H1 (cell line): ENCODE results near the gene HMGCS2. TPM values are rescaled to one million over a fixed set of nuclear protein-coding genes. Genes with fewer than 3 reads are reported as not detected.

Source experiments
- GABPA ChIP-seq: IDR thresholded peaks from 2 replicates; pipeline ENCODE4 v1.6.1; 2011; ENCODE audit warnings: mild to moderate bottlenecking, low read length, moderate library complexity, borderline replicate concordance; ENCODE audit not compliant: insufficient read depth
- polyA plus RNA-seq, 7 experiments: library from polyadenylated mRNA; depleted of rRNA in 3 of 7; stranded (reverse) in 5 of 7; unstranded in 2 of 7; fragments of >200 nt in 5 of 7; fragments of 200-250 nt in 2 of 7; gene quantifications; 1 replicate in 5 of 7; 2 replicates in 1 of 7; 4 replicates in 1 of 7; pipeline versions ENCODE4 v1.2.1 to v1.2.3, GENCODE V29; 2011 to 2013; ENCODE audit warnings: missing spikeins in 2 of 7, mixed read lengths in 2 of 7
- total RNA-seq: library from RNA; stranded (reverse); fragmentation: NEBNext Ultra II Directional; extraction: Animal tissue kit (Norgen Biotek cat#: 25700); gene quantifications from 2 replicates; pipeline ENCODE4 v1.2.1, GENCODE V29; 2021
- TF ChIP-seq, protein P1 (sequence below): IDR thresholded peaks from 2 replicates; pipeline ENCODE4 v1.6.1; 2011; ENCODE audit warnings: low read length, improper control_type of control experiment

HMGCS2 gene
- total and polyA plus RNA-seq, 2 of the 8 experiments (the other 6 are each of a cell fraction or from before 2014, with no cell fraction given), result not detected

DNA sequence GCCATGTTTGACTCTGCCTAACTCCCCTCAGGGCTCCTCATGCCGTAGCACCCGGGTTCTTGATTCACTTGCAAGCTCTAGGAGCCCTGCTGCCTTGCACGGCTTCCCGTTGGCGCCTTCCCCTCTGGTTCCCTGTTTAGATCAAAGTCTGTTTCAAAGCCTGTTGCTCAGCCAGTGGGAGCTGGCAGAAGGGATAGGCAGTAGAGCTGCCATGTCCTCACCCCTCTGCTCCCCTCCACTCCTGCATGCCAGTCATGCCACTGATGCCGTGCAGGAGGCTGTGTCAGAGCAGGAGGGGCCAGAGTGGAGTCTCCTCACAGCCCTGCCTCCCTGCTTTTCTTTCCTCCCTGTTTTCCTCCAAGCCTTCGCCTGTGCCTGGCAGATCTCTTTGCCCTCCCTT lies 26.5 kb downstream of the HMGCS2 start (continued):
- TF ChIP-seq, protein P1, sequence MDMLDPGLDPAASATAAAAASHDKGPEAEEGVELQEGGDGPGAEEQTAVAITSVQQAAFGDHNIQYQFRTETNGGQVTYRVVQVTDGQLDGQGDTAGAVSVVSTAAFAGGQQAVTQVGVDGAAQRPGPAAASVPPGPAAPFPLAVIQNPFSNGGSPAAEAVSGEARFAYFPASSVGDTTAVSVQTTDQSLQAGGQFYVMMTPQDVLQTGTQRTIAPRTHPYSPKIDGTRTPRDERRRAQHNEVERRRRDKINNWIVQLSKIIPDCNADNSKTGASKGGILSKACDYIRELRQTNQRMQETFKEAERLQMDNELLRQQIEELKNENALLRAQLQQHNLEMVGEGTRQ, result no peak
- TF ChIP-seq GABPA, result no peak
